ENCODE data around the gene LIMS1. TPM values are rescaled to one million over a fixed set of nuclear protein-coding genes. Genes with fewer than 3 reads are reported as not detected.
A peak's percentile ranks its signal among the peaks of the same experiment; 100 is the strongest.
"Not testable (repeated sequence)": the region's sequence is repeated elsewhere in the genome, so short reads cannot be mapped to it uniquely, and the experiment has no call there.

Gene LIMS1
- total and polyA plus RNA-seq, 5 experiments from 2014 or later = 20.9 to 25.9 (median 21.9) TPM

DNA sequence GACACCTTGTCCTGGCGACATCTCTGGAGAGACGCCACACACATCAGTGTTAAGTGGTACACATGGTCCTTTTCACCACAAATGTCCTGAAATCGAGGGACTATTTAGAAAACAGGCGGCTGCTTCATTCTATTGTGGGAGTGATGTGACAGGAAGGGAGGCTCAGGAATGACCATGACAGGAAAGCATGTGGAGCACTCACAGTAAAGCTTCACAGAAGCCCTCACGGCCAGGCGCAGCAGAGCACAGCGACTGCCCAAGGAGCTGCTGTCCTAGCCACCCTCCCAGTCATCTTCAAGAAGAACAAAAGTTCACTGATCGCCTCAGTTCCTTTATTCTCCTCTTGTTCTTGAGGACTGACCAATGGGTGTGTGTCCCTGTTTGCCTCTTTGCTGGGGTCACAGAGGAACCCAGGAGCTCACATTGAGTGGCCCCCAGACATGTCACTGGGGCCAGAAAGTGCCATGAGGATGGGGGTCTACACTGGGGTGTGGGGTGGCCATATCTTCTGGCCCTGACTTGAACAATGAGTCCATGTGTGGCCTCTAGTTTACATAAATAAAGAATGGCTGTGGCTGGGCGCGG lies 100.4 kb downstream of the LIMS1 start:
- no peak overlapping the region for H3K4me3 Mint-ChIP-seq
- H3K9me3 Mint-ChIP-seq = no peaks in the 10 kb centered on the region

DNA sequence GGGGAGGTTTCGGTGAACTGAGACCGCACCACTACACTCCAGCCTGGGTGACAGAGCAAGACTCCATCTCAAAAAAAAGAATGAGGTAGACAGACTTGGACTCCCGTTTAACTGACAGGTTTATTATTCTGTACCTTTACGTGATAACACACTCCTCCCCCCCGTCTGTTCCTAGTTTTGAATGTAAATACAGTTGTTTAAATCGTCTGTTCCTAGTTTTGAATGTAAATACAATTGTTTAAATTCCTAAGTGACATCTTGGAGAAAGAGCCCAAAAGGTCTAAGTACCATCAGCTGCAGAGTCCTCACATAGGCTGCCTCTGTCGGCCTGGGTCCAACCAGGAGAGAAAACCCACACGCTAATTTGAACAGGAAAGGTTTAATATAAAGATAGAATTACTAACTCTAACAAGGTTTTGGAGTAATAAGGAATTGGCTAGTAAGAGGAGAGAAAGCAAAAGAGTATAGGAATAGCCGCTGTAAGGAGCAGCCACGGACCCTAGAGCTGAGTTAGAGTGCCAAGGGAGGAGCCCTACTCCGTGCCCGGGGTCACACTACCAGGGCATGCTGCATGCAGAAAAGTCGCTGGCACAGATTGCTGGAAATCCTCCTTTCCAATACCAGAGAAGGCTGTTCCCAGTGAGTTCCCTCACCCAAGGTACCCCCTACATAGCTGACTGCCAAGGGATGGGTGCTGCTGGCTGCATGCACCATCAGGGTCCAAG lies 101.5 kb downstream of the LIMS1 start:
- H3K9me3 Mint-ChIP-seq = no peaks in the 10 kb centered on the region
- peaks cover 7 to 27% (median 23%) of the 10 kb centered on the region in 4 donors for H3K4me1 Mint-ChIP-seq
- POLR2A ChIA-PET = interaction anchor here (0.7 to 1.6 kb wide), 3 partner anchors 15 to 18 kb away, joined by 4 to 7 read pairs (median 4); no protein-coding TSS in a partner anchor
- ATAC-seq = no peak
- H3K27me3 Mint-ChIP-seq = no peaks in the 10 kb centered on the region
- H3K4me3 Mint-ChIP-seq = no peak overlapping the region
- H3K36me3 Mint-ChIP-seq = no peaks in the 10 kb centered on the region
- no peak for DNase-seq
- H3K27ac Mint-ChIP-seq = peak overlapping the region in 3 of 10 donors; percentile 0 to 71 (median 47)

More for the DNA sequence above, 100.4 kb downstream of the LIMS1 start:
- POLR2A ChIA-PET = interaction anchor here (1.6 kb wide), 1 partner anchor 14 kb away, joined by 7 read pairs; no protein-coding TSS in a partner anchor
- DNase-seq (no peak), ATAC-seq (no peak)
- Mint-ChIP-seq H3K27ac (peak overlapping the region in 3 of 10 donors; percentile 16 to 41 (median 27)), H3K36me3 (no peaks in the 10 kb centered on the region), H3K4me1 (peaks cover 7 to 35% (median 26%) of the 10 kb centered on the region in 4 donors), H3K27me3 (no peaks in the 10 kb centered on the region)

DNA sequence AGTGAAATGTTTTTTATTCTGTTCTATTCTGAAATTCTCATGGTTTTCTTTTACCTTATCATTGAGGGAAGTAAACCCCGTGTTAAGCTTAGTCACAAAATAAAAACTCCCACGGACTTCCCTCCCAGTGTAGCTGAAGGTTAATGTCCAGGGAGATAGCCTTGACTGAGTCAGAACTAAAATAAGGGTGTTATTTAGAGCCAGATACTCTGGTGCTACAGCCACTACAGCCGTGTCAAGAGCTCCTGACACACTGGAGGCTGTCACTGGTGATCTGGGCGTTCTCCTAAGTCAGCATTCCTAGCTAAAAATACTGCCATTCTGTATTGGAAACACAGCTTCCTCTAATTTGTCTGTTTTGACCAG lies 103.0 kb downstream of the LIMS1 start:
- POLR2A ChIA-PET = interaction anchor here (0.5 to 1.6 kb wide), 2 partner anchors 16 to 64 kb away, joined by 3 to 4 read pairs; no protein-coding TSS in a partner anchor

DNA sequence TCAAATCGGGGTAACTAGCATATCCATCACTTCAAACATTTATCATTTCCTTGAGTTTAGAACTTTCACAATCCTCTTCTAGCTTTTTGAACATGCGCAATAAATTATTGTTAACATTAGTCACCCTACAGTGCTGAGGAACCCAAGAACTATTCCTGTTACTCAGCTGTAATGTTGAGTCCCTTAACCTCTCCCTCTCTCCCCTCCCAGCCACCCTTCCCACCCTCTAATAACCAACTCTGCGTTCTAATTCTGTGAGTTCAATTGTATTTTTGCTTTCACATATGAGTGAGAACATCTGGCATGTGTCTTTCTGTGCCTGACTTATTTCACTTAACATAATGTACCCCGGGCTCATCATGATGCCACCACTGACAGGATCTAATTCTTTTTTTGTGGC lies 106.5 kb downstream of the LIMS1 start:
- Mint-ChIP-seq H3K4me1 (peaks cover 0 to 11% (median 1%) of the 10 kb centered on the region in 4 donors), H3K27ac (no peak overlapping the region), H3K4me3 (no peak overlapping the region), H3K27me3 (no peaks in the 10 kb centered on the region), H3K9me3 (no peaks in the 10 kb centered on the region), H3K36me3 (peaks cover 0 to 1% (median 0%) of the 10 kb centered on the region in 3 donors)
- POLR2A ChIA-PET = no interaction called here
- ATAC-seq = no peak
- DNase-seq = no peak

More for the DNA sequence above, 103.0 kb downstream of the LIMS1 start:
- no peaks in the 10 kb centered on the region for H3K36me3 Mint-ChIP-seq
- DNase-seq (no peak), ATAC-seq (no peak)
- no peak overlapping the region for H3K27ac Mint-ChIP-seq
- H3K4me3 Mint-ChIP-seq = no peak overlapping the region
- no peaks in the 10 kb centered on the region for H3K9me3 Mint-ChIP-seq
- H3K27me3 Mint-ChIP-seq = no peaks in the 10 kb centered on the region
- H3K4me1 Mint-ChIP-seq = peaks cover 7 to 21% (median 16%) of the 10 kb centered on the region in 4 donors

- ATAC-seq (no peak), DNase-seq (no peak)
- H3K36me3 Mint-ChIP-seq = peaks cover 0 to 5% (median 1%) of the 10 kb centered on the region in 3 donors
- peaks cover 0 to 8% (median 2%) of the 10 kb centered on the region in 4 donors for H3K4me1 Mint-ChIP-seq
- H3K27ac Mint-ChIP-seq = no peak overlapping the region
- H3K9me3 Mint-ChIP-seq = peaks cover 0 to 4% (median 0%) of the 10 kb centered on the region in 9 donors
- no peak overlapping the region for H3K4me3 Mint-ChIP-seq
- POLR2A ChIA-PET = interaction anchor here (1.0 kb wide), 1 partner anchor 8 kb away, joined by 4 read pairs; no protein-coding TSS in a partner anchor
- no peaks in the 10 kb centered on the region for H3K27me3 Mint-ChIP-seq
These were observed 107.5 kb downstream of the LIMS1 start for GRCh38 chr2:108641756-108642155.

DNA sequence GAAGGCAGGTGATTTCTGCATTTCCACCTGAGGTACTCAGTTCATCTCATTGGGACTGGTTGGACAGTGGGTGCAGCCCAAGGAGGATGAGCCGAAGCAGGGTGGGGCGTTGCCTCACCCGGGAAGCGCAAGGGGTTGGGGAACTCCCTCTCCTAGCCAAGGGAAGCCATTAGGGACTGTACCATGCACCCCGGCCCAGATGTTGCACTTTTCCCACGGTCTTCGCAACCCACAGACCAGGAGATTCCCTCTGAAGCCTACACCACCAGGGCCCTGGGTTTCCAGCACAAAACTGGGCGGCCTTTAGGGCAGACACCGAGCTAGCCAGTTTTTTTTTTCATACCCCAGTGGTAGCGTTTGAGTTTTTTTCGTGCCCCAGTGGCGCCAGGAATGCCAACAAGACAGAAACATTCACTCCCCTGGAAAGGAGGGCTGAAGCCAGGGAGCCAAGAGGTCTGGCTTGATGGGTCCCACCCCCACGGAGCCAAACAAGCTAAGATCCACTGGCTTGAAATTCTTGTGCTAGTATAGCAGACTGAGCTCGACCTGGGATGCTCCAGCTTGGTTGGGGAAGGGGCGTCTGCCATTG lies 109.1 kb downstream of the LIMS1 start:
- POLR2A ChIA-PET = no interaction called here
- Mint-ChIP-seq H3K36me3 (peaks cover 0 to 5% (median 3%) of the 10 kb centered on the region in 3 donors), H3K4me3 (no peak overlapping the region), H3K4me1 (peaks cover 0 to 8% (median 2%) of the 10 kb centered on the region in 4 donors), H3K27me3 (no peaks in the 10 kb centered on the region), H3K9me3 (peaks cover 0 to 4% (median 0%) of the 10 kb centered on the region in 9 donors), H3K27ac (no peak overlapping the region)
- no peak for DNase-seq
- no peak for ATAC-seq

DNA sequence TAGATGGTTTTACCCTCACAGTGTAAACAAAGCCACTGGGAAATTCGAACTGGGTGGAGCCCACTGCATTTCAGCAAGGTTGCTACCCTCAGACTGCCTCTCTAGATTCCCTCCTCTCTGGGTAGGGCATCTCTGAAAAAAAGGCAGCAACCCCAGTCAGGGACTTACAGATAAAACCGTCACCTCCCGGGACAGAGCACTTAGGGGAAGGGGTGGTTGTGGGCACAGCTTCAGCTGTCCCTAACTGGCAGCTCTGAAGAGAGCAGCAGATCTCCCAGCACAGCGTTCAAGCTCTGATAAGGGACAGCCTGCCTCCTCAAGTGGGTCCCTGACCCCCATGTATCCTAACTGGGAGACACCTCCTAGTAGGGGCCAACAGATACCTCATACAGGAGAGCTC lies 109.6 kb downstream of the LIMS1 start:
- H3K4me1 Mint-ChIP-seq, DNase-seq, H3K9me3 Mint-ChIP-seq, ATAC-seq, H3K4me3 Mint-ChIP-seq, POLR2A ChIA-PET, H3K27ac Mint-ChIP-seq, H3K36me3 Mint-ChIP-seq, H3K27me3 Mint-ChIP-seq: not testable (repeated sequence)

- DNase-seq, ATAC-seq, H3K27ac Mint-ChIP-seq, H3K36me3 Mint-ChIP-seq, H3K4me3 Mint-ChIP-seq, H3K27me3 Mint-ChIP-seq, H3K9me3 Mint-ChIP-seq, POLR2A ChIA-PET: not testable (repeated sequence)
- H3K4me1 Mint-ChIP-seq = peaks cover 0 to 11% (median 2%) of the 10 kb centered on the region in 4 donors
These were observed 110.2 kb downstream of the LIMS1 start for GRCh38 chr2:108644446-108644845.

- H3K4me3 Mint-ChIP-seq, H3K27ac Mint-ChIP-seq, H3K27me3 Mint-ChIP-seq, DNase-seq, ATAC-seq, H3K36me3 Mint-ChIP-seq, POLR2A ChIA-PET, H3K9me3 Mint-ChIP-seq: not testable (repeated sequence)
- peaks cover 11 to 30% (median 18%) of the 10 kb centered on the region in 4 donors for H3K4me1 Mint-ChIP-seq
These were observed 114.5 kb downstream of the LIMS1 start for GRCh38 chr2:108648796-108649195.

DNA sequence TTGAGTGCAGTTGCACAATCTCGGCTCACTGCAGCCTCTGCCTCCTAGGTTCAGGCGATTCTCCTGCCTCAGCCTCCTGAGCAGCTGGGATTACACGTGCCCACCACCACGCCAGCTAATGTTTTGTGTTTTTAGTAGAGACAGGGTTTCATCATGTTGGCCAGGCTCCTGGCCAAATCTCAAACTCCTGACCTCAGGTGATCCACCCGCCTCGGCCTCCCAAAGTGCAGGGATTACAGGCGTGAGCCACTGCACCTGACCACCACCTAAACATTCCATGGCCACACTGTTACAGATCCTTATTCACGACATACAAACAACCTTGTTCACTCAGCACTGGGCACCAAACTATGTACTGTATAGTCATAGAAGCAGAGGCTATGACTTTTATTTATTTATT lies 116.2 kb downstream of the LIMS1 start:
- POLR2A ChIA-PET = interaction anchor here (0.8 kb wide), 1 partner anchor 9 kb away, joined by 4 read pairs; no protein-coding TSS in a partner anchor
- not testable (repeated sequence) for ATAC-seq, H3K36me3 Mint-ChIP-seq, DNase-seq, H3K27ac Mint-ChIP-seq, H3K4me3 Mint-ChIP-seq, H3K9me3 Mint-ChIP-seq, H3K27me3 Mint-ChIP-seq
- peaks cover 11 to 32% (median 19%) of the 10 kb centered on the region in 4 donors for H3K4me1 Mint-ChIP-seq

DNA sequence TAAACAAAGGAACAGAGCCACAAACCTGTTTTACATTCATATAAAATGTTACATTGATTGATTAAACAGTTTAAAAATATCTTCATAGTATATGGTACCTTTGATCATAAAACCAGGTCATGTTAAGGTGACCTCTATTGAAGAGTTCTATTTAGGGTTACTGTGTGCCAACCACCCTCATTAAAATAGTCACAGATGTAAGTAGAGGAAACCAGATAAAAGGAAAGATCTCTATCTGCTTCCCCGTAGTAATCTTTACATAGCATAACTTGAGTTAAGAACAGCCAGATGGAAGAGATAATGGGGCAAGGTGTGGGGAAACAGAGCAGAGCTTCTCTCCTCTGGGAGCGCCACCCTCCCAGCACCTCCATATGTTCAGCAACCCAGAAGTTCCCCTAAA lies 117.2 kb downstream of the LIMS1 start:
- DNase-seq, H3K36me3 Mint-ChIP-seq, POLR2A ChIA-PET, H3K27me3 Mint-ChIP-seq, H3K9me3 Mint-ChIP-seq: not testable (repeated sequence)
- ATAC-seq = peak; percentile 39 to 64
- peak overlapping the region in 1 of 10 donors; percentile 9 for H3K27ac Mint-ChIP-seq
- peaks cover 9 to 32% (median 19%) of the 10 kb centered on the region in 4 donors for H3K4me1 Mint-ChIP-seq
- peak overlapping the region in 2 of 10 donors; percentile 23 to 49 for H3K4me3 Mint-ChIP-seq

- DNase-seq (peak in 4 of 10 donors; percentile 1 to 23 (median 18)), ATAC-seq (peak; percentile 86 to 88)
- H3K27ac Mint-ChIP-seq = peak overlapping the region in 5 of 10 donors; percentile 0 to 77 (median 72)
- H3K4me3 Mint-ChIP-seq = peak overlapping the region; percentile 35 to 71 (median 58)
- H3K9me3 Mint-ChIP-seq, POLR2A ChIA-PET, H3K36me3 Mint-ChIP-seq, H3K27me3 Mint-ChIP-seq: not testable (repeated sequence)
- H3K4me1 Mint-ChIP-seq = peaks cover 9 to 32% (median 19%) of the 10 kb centered on the region in 4 donors
These were observed 118.1 kb downstream of the LIMS1 start for GRCh38 chr2:108652187-108652931.

Measured in naive thymus-derived CD8-positive, alpha-beta T cell (primary cell).